NOMO-1 (cell line): ENCODE data around the gene CCDC63.
"Not testable (repeated sequence)": the region's sequence is repeated elsewhere in the genome, so short reads cannot be mapped to it uniquely, and the experiment has no call there.

Source experiments
- DNase-seq, 2 experiments: peaks; one replicate each; lab custom pipeline; 2025; ENCODE audit not compliant: unreplicated experiment in 2 of 2; lab: John Stamatoyannopoulos, UW

CCDC63 gene

GRCh38 chr12:110943373-110943772 lies 96.6 kb downstream of the CCDC63 start:
- no peak for DNase-seq

GRCh38 chr12:110948041-110948440 lies 101.3 kb downstream of the CCDC63 start:
- no peak for DNase-seq

- DNase-seq = not testable (repeated sequence)
Observed at GRCh38 chr12:110950466-110950865, 103.7 kb downstream of the CCDC63 start.

- not testable (repeated sequence) for DNase-seq
Observed at GRCh38 chr12:110950867-110951266, 104.1 kb downstream of the CCDC63 start.
